GM23338 (cell line): ENCODE results near the gene CPNE5. TPM values are rescaled to one million over a fixed set of nuclear protein-coding genes. Genes with fewer than 3 reads are reported as not detected.

Experiments used
- ATAC-seq: fragments of 200-7000 bp; cut with Tn5 transposase; 3 replicates; pipeline ENCODE4 v1.9.1; 2020
- DNase-seq: peaks from one replicate; pipeline ENCODE4 v3.0.0-alpha.2; 2015; ENCODE audit warnings: low spot score
- H2AFZ ChIP-seq: fragments of 200-600 bp; sonication (generic); 2 replicates; pipeline ENCODE4 v1.8.0; 2016; ENCODE audit warnings: antibody characterized with exemption, mild to moderate bottlenecking, moderate library complexity
- H3F3A ChIP-seq: fragments of 200-600 bp; sonication (generic); replicated peaks from 2 replicates; pipeline ENCODE4 v1.8.0; 2017; ENCODE audit warnings: antibody characterized with exemption, mixed run types, low read depth
- H3K27ac ChIP-seq: fragments of 200-600 bp; sonication (generic); 2 replicates; pipeline ENCODE4 v1.6.1; 2016; ENCODE audit warnings: low read depth
- H3K27me3 ChIP-seq: fragments of 200-600 bp; sonication (generic); 2 replicates; pipeline ENCODE4 v1.8.0; 2016; ENCODE audit warnings: mild to moderate bottlenecking, mixed run types, moderate library complexity; ENCODE audit not compliant: insufficient read depth
- H3K36me3 ChIP-seq: fragments of 200-600 bp; sonication (generic); 2 replicates; pipeline ENCODE4 v1.8.0; 2016; ENCODE audit warnings: mild to moderate bottlenecking; ENCODE audit not compliant: insufficient read depth
- H3K4me1 ChIP-seq: fragments of 200-600 bp; sonication (generic); 2 replicates; pipeline ENCODE4 v1.8.0; 2016; ENCODE audit warnings: mild to moderate bottlenecking, moderate library complexity; ENCODE audit not compliant: insufficient read depth
- H3K4me2 ChIP-seq: fragments of 200-600 bp; sonication (generic); 2 replicates; pipeline ENCODE4 v1.7.1; 2017; ENCODE audit warnings: mixed run types
- H3K4me3 ChIP-seq: fragments of 200-600 bp; sonication (generic); 2 replicates; pipeline ENCODE4 v1.6.1; 2016; ENCODE audit warnings: mixed run types
- H3K79me2 ChIP-seq: fragments of 200-600 bp; sonication (generic); replicated peaks from 2 replicates; pipeline ENCODE4 v1.8.0; 2017; ENCODE audit warnings: mild to moderate bottlenecking; ENCODE audit not compliant: insufficient read depth
- H3K9me2 ChIP-seq: fragments of 200-600 bp; sonication (generic); 2 replicates; pipeline ENCODE4 v1.8.0; 2017; ENCODE audit not compliant: insufficient read depth
- H4K20me1 ChIP-seq: fragments of 200-600 bp; sonication (generic); replicated peaks from 2 replicates; pipeline ENCODE4 v1.8.0; 2017; ENCODE audit warnings: mild to moderate bottlenecking; ENCODE audit not compliant: insufficient read depth
- H3K27ac Mint-ChIP-seq: 2 replicates; pipeline ENCODE4 v1.8.0; 2020; ENCODE audit warnings: inconsistent platforms, mild to moderate bottlenecking, moderate library complexity, mixed read lengths
- H3K27me3 Mint-ChIP-seq: 3 replicates; pipeline ENCODE4 v1.8.0; 2022; ENCODE audit warnings: low read depth, mild to moderate bottlenecking, moderate library complexity, mixed read lengths, inconsistent platforms; ENCODE audit not compliant: insufficient read depth, poor library complexity
- H3K36me3 Mint-ChIP-seq: 3 replicates; pipeline ENCODE4 v1.8.0; 2021; ENCODE audit warnings: low read depth, mild to moderate bottlenecking, inconsistent platforms, moderate library complexity, mixed read lengths
- H3K4me1 Mint-ChIP-seq: 3 replicates; pipeline ENCODE4 v1.8.0; 2020; ENCODE audit warnings: mild to moderate bottlenecking, inconsistent platforms, mixed read lengths
- H3K4me3 Mint-ChIP-seq: 3 replicates; pipeline ENCODE4 v1.8.0; 2021; ENCODE audit warnings: moderate library complexity, mild to moderate bottlenecking, inconsistent platforms, mixed read lengths
- H3K9me3 Mint-ChIP-seq: 3 replicates; pipeline ENCODE4 v1.8.0; 2020; ENCODE audit warnings: moderate library complexity, mild to moderate bottlenecking, inconsistent platforms, mixed read lengths
- CTCF ChIP-seq, 2 experiments: fragments of 200-600 bp in 1 of 2; sonication (generic) in 1 of 2; conservative IDR thresholded peaks; 2 replicates each; pipeline versions ENCODE4 v1.5.1 to v1.6.1; 2016 to 2017; ENCODE audit warnings: antibody characterized with exemption in 2 of 2, low read depth in 2 of 2, mild to moderate bottlenecking in 2 of 2, moderate library complexity in 1 of 2
- EZH2phosphoT487 ChIP-seq: fragments of 200-600 bp; sonication (generic); IDR thresholded peaks from one replicate; pipeline ENCODE4 v1.8.1; 2018; ENCODE audit warnings: antibody characterized with exemption; ENCODE audit not compliant: unreplicated experiment
- POLR2AphosphoS5 ChIP-seq: IDR thresholded peaks from 2 replicates; pipeline ENCODE4 v1.6.1; 2016; ENCODE audit warnings: antibody characterized with exemption, low read depth
- ZNF462 ChIP-seq: fragments of 250-450 bp; sonication (Bioruptor Pico); IDR thresholded peaks from 2 replicates; pipeline ENCODE4 v1.5.0; 2020; ENCODE audit warnings: mild to moderate bottlenecking, moderate library complexity
- polyA plus RNA-seq: library from polyadenylated mRNA; unstranded; fragments of >200 nt; fragmentation: Nextera tagmentation; extraction: Ambion mirVana; gene quantifications from 2 replicates; pipeline ENCODE4 v1.2.1, GENCODE V29; 2016
- total RNA-seq: library from RNA; depleted of rRNA; stranded (reverse); fragments of >200 nt; shearing (Covaris generic); gene quantifications from 2 replicates; pipeline ENCODE4 v1.2.3, GENCODE V29; 2014

CPNE5 gene
- total and polyA plus RNA-seq, 2 experiments from 2014 or later, result 0.14 to 0.42 TPM

- no peaks in the 10 kb centered on the region for H3K36me3 Mint-ChIP-seq
- Histone ChIP-seq H3K4me1 (peaks cover 13% of the 10 kb centered on the region; the same call in 1 of the 2 replicates), H3K4me3 (no peak overlapping the region), H3K4me2 (no peak overlapping the region), H4K20me1 (no peaks in the 10 kb centered on the region), H3K36me3 (no peaks in the 10 kb centered on the region), H3F3A (no peaks in the 10 kb centered on the region; the same call in 1 of the 2 replicates), H3K9me2 (no peaks in the 10 kb centered on the region), H3K27ac (no peak overlapping the region), H3K27me3 (no peaks in the 10 kb centered on the region), H3K79me2 (no peaks in the 10 kb centered on the region), H2AFZ (no peak overlapping the region)
- no peaks in the 10 kb centered on the region for H3K9me3 Mint-ChIP-seq
- H3K4me3 Mint-ChIP-seq, result no peak overlapping the region
- no peak for ATAC-seq
- TF ChIP-seq ZNF462 (CRISPR knock-in tag) (no peak), EZH2phosphoT487 (no peak)
- no peak overlapping the region for H3K27ac Mint-ChIP-seq
- H3K4me1 Mint-ChIP-seq, result peaks cover 18% of the 10 kb centered on the region
- H3K27me3 Mint-ChIP-seq, result peaks cover 11% of the 10 kb centered on the region
- no peak for DNase-seq
These were observed 105.9 kb downstream of the CPNE5 start for GRCh38 chr6:36733300-36733699.

GRCh38 chr6:36731622-36732310 is 107.5 kb downstream of the CPNE5 start:
- H3K4me1 Mint-ChIP-seq, result peaks cover 18% of the 10 kb centered on the region
- H4K20me1 ChIP-seq, result no peaks in the 10 kb centered on the region
- no peak overlapping the region for H3K4me3 Mint-ChIP-seq
- no peaks in the 10 kb centered on the region for H3K27me3 ChIP-seq
- DNase-seq, result peak; percentile 38
- no peak overlapping the region for H3K27ac ChIP-seq
- H3K4me3 ChIP-seq, result no peak overlapping the region
- H3K79me2 ChIP-seq, result no peaks in the 10 kb centered on the region
- no peaks in the 10 kb centered on the region for H3K9me2 ChIP-seq
- no peak overlapping the region for H3K27ac Mint-ChIP-seq
- peak; percentile 9; the same call in 1 of the 3 replicates for ATAC-seq
- TF ChIP-seq CTCF (conservative IDR thresholded peaks at IDR 0.05; ENCODE audit: low read depth in 2 of 2) (peak in 1 of 2 experiments; percentile 53; a peak in 2 of 4 replicates), POLR2AphosphoS5 (no peak)
- H3K27me3 Mint-ChIP-seq, result peaks cover 11% of the 10 kb centered on the region
- H3F3A ChIP-seq, result no peaks in the 10 kb centered on the region; the same call in 1 of the 2 replicates
- H3K36me3 Mint-ChIP-seq, result no peaks in the 10 kb centered on the region
- no peak overlapping the region for H3K4me2 ChIP-seq
- no peaks in the 10 kb centered on the region for H3K9me3 Mint-ChIP-seq
- no peak overlapping the region for H2AFZ ChIP-seq
- H3K4me1 ChIP-seq, result peaks cover 13% of the 10 kb centered on the region; the same call in 1 of the 2 replicates
- H3K36me3 ChIP-seq, result no peaks in the 10 kb centered on the region
